Measurements from ENCODE around the gene PTGS2. TPM values are rescaled to one million over a fixed set of nuclear protein-coding genes. Genes with fewer than 3 reads are reported as not detected.
"Not testable (repeated sequence)": the region's sequence is repeated elsewhere in the genome, so short reads cannot be mapped to it uniquely, and the experiment has no call there.

PTGS2 gene
- total RNA-seq, 2 donors from 2014 or later: 0.09 to 0.15 TPM

- no peak for TF ChIP-seq CTCF (conservative IDR thresholded peaks at IDR 0.05)
- no peak overlapping the region for H3K4me3 Mint-ChIP-seq
- no peak for DNase-seq
- H3K4me3 ChIP-seq (ENCODE audit: low read length): no peak overlapping the region
- H3K9me3 ChIP-seq (ENCODE audit: control insufficient read depth, low read length): no peaks in the 10 kb centered on the region
- no peaks in the 10 kb centered on the region for H3K27me3 ChIP-seq (ENCODE audit: control insufficient read depth, insufficient read depth, low read length, poor library complexity, severe bottlenecking)
- no peaks in the 10 kb centered on the region for H3K36me3 Mint-ChIP-seq (ENCODE audit: low read depth)
- WGBS, 2 experiments (ENCODE audit: insufficient coverage in 1 of 2, insufficient read length in 1 of 2): 86 to 89% methylated on average over 1 to 2 of the region's 2 CpGs
- no peaks in the 10 kb centered on the region for H3K36me3 ChIP-seq (ENCODE audit: control insufficient read depth, insufficient read depth, low read length)
- H3K27me3 Mint-ChIP-seq (ENCODE audit: insufficient read depth): no peaks in the 10 kb centered on the region
- no peaks in the 10 kb centered on the region for H3K9me3 Mint-ChIP-seq
- no peaks in the 10 kb centered on the region for H3K4me1 Mint-ChIP-seq
- no peak overlapping the region for H3K27ac ChIP-seq (ENCODE audit: low read depth, low read length)
- no peak overlapping the region for H3K27ac Mint-ChIP-seq
- H3K4me1 ChIP-seq (ENCODE audit: control insufficient read depth, insufficient read depth, low read length): no peaks in the 10 kb centered on the region
- no peak overlapping the region for H3K9ac ChIP-seq (ENCODE audit: extremely low read depth, low read length, poor library complexity, severe bottlenecking)
Observed at GRCh38 chr1:186672131-186672530, 8.1 kb downstream of the PTGS2 start.

DNA sequence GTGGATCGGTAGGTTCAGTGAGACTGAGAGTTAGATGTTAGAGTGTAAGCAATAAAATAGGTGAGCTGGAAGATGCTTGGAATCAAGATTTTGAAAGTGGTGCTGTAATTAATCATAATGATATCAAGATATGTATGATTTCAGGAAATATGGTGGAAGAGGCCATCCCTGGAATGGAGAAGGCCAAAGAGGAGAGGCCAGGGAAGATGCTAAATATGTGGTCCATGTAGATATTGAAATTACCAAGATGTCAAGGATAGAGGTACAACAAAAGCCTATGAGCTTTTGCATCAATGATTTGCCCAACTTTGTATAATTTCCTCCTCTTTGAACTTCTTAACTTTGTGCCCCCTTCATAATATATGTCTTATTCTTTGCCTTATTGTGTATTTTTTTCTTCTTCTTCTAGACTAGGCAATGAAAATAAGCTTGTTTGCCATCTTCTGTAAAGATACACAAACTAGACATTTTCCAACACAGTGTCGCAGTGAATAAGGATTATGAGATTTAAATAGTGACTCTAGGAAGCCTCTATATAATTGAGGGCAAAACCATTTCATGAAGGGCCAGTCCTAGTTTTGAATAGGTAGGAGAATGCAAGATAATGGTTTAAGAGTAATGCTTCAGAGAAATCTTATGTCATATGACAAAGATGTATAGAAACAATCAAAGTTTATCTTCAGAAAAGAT, 8.9 kb downstream of the PTGS2 start:
- Mint-ChIP-seq H3K9me3 (no peaks in the 10 kb centered on the region), H3K4me1 (no peaks in the 10 kb centered on the region), H3K36me3 (ENCODE audit: low read depth) (no peaks in the 10 kb centered on the region), H3K27ac (no peak overlapping the region), H3K4me3 (no peak overlapping the region), H3K27me3 (ENCODE audit: insufficient read depth) (no peaks in the 10 kb centered on the region)
- Histone ChIP-seq H3K9me3 (ENCODE audit: control insufficient read depth, low read length) (no peaks in the 10 kb centered on the region), H3K36me3 (ENCODE audit: control insufficient read depth, insufficient read depth, low read length) (no peaks in the 10 kb centered on the region), H3K27me3 (ENCODE audit: control insufficient read depth, insufficient read depth, low read length, poor library complexity, severe bottlenecking) (no peaks in the 10 kb centered on the region), H3K4me3 (ENCODE audit: low read length) (no peak overlapping the region), H3K9ac (ENCODE audit: extremely low read depth, low read length, poor library complexity, severe bottlenecking) (no peak overlapping the region), H3K4me1 (ENCODE audit: control insufficient read depth, insufficient read depth, low read length) (no peaks in the 10 kb centered on the region), H3K27ac (ENCODE audit: low read depth, low read length) (no peak overlapping the region)
- TF ChIP-seq CTCF (conservative IDR thresholded peaks at IDR 0.05): no peak
- DNase-seq: no peak
- WGBS, 2 experiments (ENCODE audit: insufficient coverage in 1 of 2, insufficient read length in 1 of 2): 89 to 100% methylated on average over 1 to 2 of the region's 2 CpGs

GRCh38 chr1:186670297-186671135, 9.7 kb downstream of the PTGS2 start:
- no peak overlapping the region for H3K4me3 Mint-ChIP-seq
- no peak for DNase-seq
- Histone ChIP-seq H3K36me3 (ENCODE audit: control insufficient read depth, insufficient read depth, low read length) (no peaks in the 10 kb centered on the region), H3K27ac (ENCODE audit: low read depth, low read length) (no peak overlapping the region), H3K9ac (ENCODE audit: extremely low read depth, low read length, poor library complexity, severe bottlenecking) (no peak overlapping the region), H3K9me3 (ENCODE audit: control insufficient read depth, low read length) (no peaks in the 10 kb centered on the region), H3K4me3 (ENCODE audit: low read length) (no peak overlapping the region), H3K27me3 (ENCODE audit: control insufficient read depth, insufficient read depth, low read length, poor library complexity, severe bottlenecking) (no peaks in the 10 kb centered on the region), H3K4me1 (ENCODE audit: control insufficient read depth, insufficient read depth, low read length) (no peaks in the 10 kb centered on the region)
- H3K4me1 Mint-ChIP-seq: no peaks in the 10 kb centered on the region
- H3K36me3 Mint-ChIP-seq (ENCODE audit: low read depth): no peaks in the 10 kb centered on the region
- no peak for TF ChIP-seq CTCF (conservative IDR thresholded peaks at IDR 0.05)
- no peaks in the 10 kb centered on the region for H3K9me3 Mint-ChIP-seq
- no peaks in the 10 kb centered on the region for H3K27me3 Mint-ChIP-seq (ENCODE audit: insufficient read depth)
- H3K27ac Mint-ChIP-seq: no peak overlapping the region
- 71 to 83% methylated on average over 1 to 2 of the region's 2 CpGs for WGBS, 2 experiments (ENCODE audit: insufficient coverage in 1 of 2, insufficient read length in 1 of 2)

- H3K36me3 Mint-ChIP-seq (ENCODE audit: low read depth); H3K27me3 Mint-ChIP-seq (ENCODE audit: insufficient read depth); H3K27ac ChIP-seq (ENCODE audit: low read depth, low read length); H3K36me3 ChIP-seq (ENCODE audit: control insufficient read depth, insufficient read depth, low read length); H3K4me1 Mint-ChIP-seq; H3K9ac ChIP-seq (ENCODE audit: extremely low read depth, low read length, poor library complexity, severe bottlenecking); H3K4me3 ChIP-seq (ENCODE audit: low read length); H3K4me3 Mint-ChIP-seq; H3K9me3 ChIP-seq (ENCODE audit: control insufficient read depth, low read length); H3K27me3 ChIP-seq (ENCODE audit: control insufficient read depth, insufficient read depth, low read length, poor library complexity, severe bottlenecking); H3K9me3 Mint-ChIP-seq; DNase-seq; H3K27ac Mint-ChIP-seq; H3K4me1 ChIP-seq (ENCODE audit: control insufficient read depth, insufficient read depth, low read length): not testable (repeated sequence)
- WGBS, 2 experiments (ENCODE audit: insufficient coverage in 1 of 2, insufficient read length in 1 of 2): 91 to 96% methylated on average over 3 of the region's 3 CpGs
Observed at GRCh38 chr1:186669784-186670183, 10.4 kb downstream of the PTGS2 start.

DNA sequence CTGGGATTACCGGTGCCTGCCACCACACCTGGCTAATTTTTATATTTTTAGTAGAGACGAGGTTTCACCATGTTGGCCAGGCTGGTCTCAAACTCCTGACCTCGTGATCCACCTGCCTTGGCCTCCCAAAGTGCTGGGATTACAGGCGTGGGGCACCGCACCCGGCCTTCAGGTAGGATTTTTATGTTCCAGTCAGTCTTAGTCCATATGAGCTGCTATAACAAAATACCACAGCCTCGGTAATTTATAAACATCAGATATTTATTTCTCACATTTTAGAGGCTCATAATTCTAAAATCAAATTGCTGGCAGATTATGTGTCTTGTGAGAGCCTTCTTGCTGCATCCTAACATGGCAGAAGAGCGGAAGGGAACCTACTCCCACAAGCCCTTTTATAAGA, 16.0 kb downstream of the PTGS2 start:
- H3K4me3 ChIP-seq (ENCODE audit: low read length); H3K4me3 Mint-ChIP-seq; DNase-seq; H3K9ac ChIP-seq (ENCODE audit: extremely low read depth, low read length, poor library complexity, severe bottlenecking); H3K27ac ChIP-seq (ENCODE audit: low read depth, low read length); H3K27ac Mint-ChIP-seq; H3K4me1 Mint-ChIP-seq; H3K36me3 Mint-ChIP-seq (ENCODE audit: low read depth); H3K36me3 ChIP-seq (ENCODE audit: control insufficient read depth, insufficient read depth, low read length); H3K27me3 ChIP-seq (ENCODE audit: control insufficient read depth, insufficient read depth, low read length, poor library complexity, severe bottlenecking); H3K4me1 ChIP-seq (ENCODE audit: control insufficient read depth, insufficient read depth, low read length); H3K27me3 Mint-ChIP-seq (ENCODE audit: insufficient read depth): not testable (repeated sequence)
- WGBS, 2 experiments (ENCODE audit: insufficient coverage in 1 of 2, insufficient read length in 1 of 2): 90 to 93% methylated on average over 5 to 8 of the region's 8 CpGs
- peaks cover 11% of the 10 kb centered on the region for H3K9me3 ChIP-seq (ENCODE audit: control insufficient read depth, low read length)
- H3K9me3 Mint-ChIP-seq: peaks cover 10% of the 10 kb centered on the region

All from endodermal cell (in vitro differentiated cells).